Hepatocyte (in vitro differentiated cells): ENCODE results near the gene ZNF417. TPM values are rescaled to one million over a fixed set of nuclear protein-coding genes. Genes with fewer than 3 reads are reported as not detected.

Experiments used
- DNase-seq: peaks from one replicate; pipeline ENCODE4 v3.0.0-alpha.2; 2016; ENCODE audit warnings: low spot score
- H2AFZ ChIP-seq: fragments of 200-600 bp; sonication (generic); 2 replicates; pipeline ENCODE4 v1.6.0; 2016; ENCODE audit warnings: antibody characterized with exemption, mild to moderate bottlenecking
- H3K27ac ChIP-seq: fragments of 200-600 bp; sonication (generic); 2 replicates; pipeline ENCODE4 v1.5.1; 2016; ENCODE audit warnings: mild to moderate bottlenecking
- H3K27me3 ChIP-seq: fragments of 200-600 bp; sonication (generic); 2 replicates; pipeline ENCODE4 v1.6.1; 2016
- H3K36me3 ChIP-seq: fragments of 200-600 bp; sonication (generic); replicated peaks from 2 replicates; pipeline ENCODE4 v1.5.1; 2016; ENCODE audit warnings: low read depth; ENCODE audit not compliant: insufficient read depth
- H3K4me1 ChIP-seq: fragments of 200-600 bp; sonication (generic); 2 replicates; pipeline ENCODE4 v1.5.1; 2016; ENCODE audit warnings: mild to moderate bottlenecking, moderate library complexity; ENCODE audit not compliant: insufficient read depth
- H3K4me2 ChIP-seq: fragments of 200-600 bp; sonication (generic); 2 replicates; pipeline ENCODE4 v1.6.0; 2016
- H3K4me3 ChIP-seq: fragments of 200-600 bp; sonication (generic); 2 replicates; pipeline ENCODE4 v1.5.1; 2016; ENCODE audit warnings: mild to moderate bottlenecking
- H3K79me2 ChIP-seq: fragments of 200-600 bp; sonication (generic); 2 replicates; pipeline ENCODE4 v1.6.0; 2017; ENCODE audit warnings: mild to moderate bottlenecking
- H3K9me2 ChIP-seq: fragments of 200-600 bp; sonication (generic); replicated peaks from 2 replicates; pipeline ENCODE4 v1.6.0; 2017; ENCODE audit warnings: mild to moderate bottlenecking; ENCODE audit not compliant: insufficient read depth
- H3K9me3 ChIP-seq: fragments of 200-600 bp; sonication (generic); 2 replicates; pipeline ENCODE4 v1.5.1; 2016; ENCODE audit warnings: low read depth, mild to moderate bottlenecking
- H4K20me1 ChIP-seq: fragments of 200-600 bp; sonication (generic); 2 replicates; pipeline ENCODE4 v1.6.0; 2016; ENCODE audit warnings: mild to moderate bottlenecking; ENCODE audit not compliant: insufficient read depth, poor library complexity, severe bottlenecking
- CTCF ChIP-seq: fragments of 200-600 bp; sonication (generic); IDR thresholded peaks from 2 replicates; pipeline ENCODE4 v1.5.1; 2016; ENCODE audit warnings: antibody characterized with exemption, mild to moderate bottlenecking; ENCODE audit not compliant: poor library complexity
- EZH2 ChIP-seq: fragments of 200-600 bp; sonication (generic); IDR thresholded peaks from 2 replicates; pipeline ENCODE4 v1.6.1; 2016; ENCODE audit warnings: antibody characterized with exemption, mild to moderate bottlenecking, borderline replicate concordance
- EZH2phosphoT487 ChIP-seq: fragments of 200-600 bp; sonication (generic); IDR thresholded peaks from one replicate; pipeline ENCODE4 v1.6.1; 2018; ENCODE audit warnings: antibody characterized with exemption, mild to moderate bottlenecking, low read depth, moderate library complexity; ENCODE audit not compliant: unreplicated experiment, severe bottlenecking
- WGBS: methylation state at CpG from one replicate; pipeline ENCODE4 v1.1.6; 2016; ENCODE audit warnings: low lambda C conversion rate; ENCODE audit errors: missing lambda C conversion rate; 5-methylcytosine and 5-hydroxymethylcytosine counted together
- polyA plus RNA-seq: library from polyadenylated mRNA; unstranded; fragments of >200 nt; fragmentation: Nextera tagmentation; extraction: Ambion mirVana; gene quantifications from 2 replicates; pipeline ENCODE4 v1.2.1, GENCODE V29; 2016
- total RNA-seq: library from RNA; depleted of rRNA; stranded (reverse); fragments of >200 nt; gene quantifications from 2 replicates; pipeline ENCODE4 v1.2.3, GENCODE V29; 2014

Gene ZNF417
- total and polyA plus RNA-seq, 2 experiments from 2014 or later, result 3.9 to 11.4 TPM

GRCh38 chr19:57867868-57868492 lies 48.4 kb downstream of the ZNF417 start:
- no peaks in the 10 kb centered on the region for H3K4me1 ChIP-seq
- peaks cover 38% of the 10 kb centered on the region for H3K9me3 ChIP-seq
- peaks cover 24% of the 10 kb centered on the region for H3K36me3 ChIP-seq
- H3K9me2 ChIP-seq, result no peaks in the 10 kb centered on the region
- TF ChIP-seq EZH2phosphoT487, result no peak
- TF ChIP-seq CTCF, result no peak
- TF ChIP-seq EZH2, result no peak
- no peak for DNase-seq
- H4K20me1 ChIP-seq, result no peaks in the 10 kb centered on the region
- H3K4me3 ChIP-seq, result no peak overlapping the region
- 98% methylated on average over 7 of the region's 7 CpGs for WGBS
- no peak overlapping the region for H2AFZ ChIP-seq
- no peak overlapping the region for H3K27ac ChIP-seq
- peaks cover 30% of the 10 kb centered on the region for H3K79me2 ChIP-seq
- no peak overlapping the region for H3K4me2 ChIP-seq
- H3K27me3 ChIP-seq, result no peaks in the 10 kb centered on the region

Other genes with a start within 250 kb of the ZNF417 start
- 0.12 TPM in 1 of 2 replicates, not detected in the other for gene ZSCAN4, start 247.7 kb downstream of the ZNF417 start, total RNA-seq
- gene ZSCAN4, start 247.7 kb downstream of the ZNF417 start, polyA plus RNA-seq, result not detected in 2 replicates
- gene ZNF551, start 234.6 kb downstream of the ZNF417 start, total RNA-seq, result 11.6 and 13.2 TPM in 2 replicates
- 2.0 and 2.2 TPM in 2 replicates for gene ZNF551, start 234.6 kb downstream of the ZNF417 start, polyA plus RNA-seq
- gene ZNF154, start 207.4 kb downstream of the ZNF417 start, total RNA-seq, result 10.7 and 11.1 TPM in 2 replicates
- 3.5 and 5.6 TPM in 2 replicates for gene ZNF154, start 207.4 kb downstream of the ZNF417 start, polyA plus RNA-seq
- gene ZNF671, start 189.0 kb downstream of the ZNF417 start, total RNA-seq, result 6.7 and 6.8 TPM in 2 replicates
- gene ZNF671, start 189.0 kb downstream of the ZNF417 start, polyA plus RNA-seq, result 3.9 and 6.7 TPM in 2 replicates
- gene ZNF776, start 169.8 kb downstream of the ZNF417 start, total RNA-seq, result 10.3 and 11.4 TPM in 2 replicates
- 8.2 and 10.6 TPM in 2 replicates for gene ZNF776, start 169.8 kb downstream of the ZNF417 start, polyA plus RNA-seq
- gene ZNF586, start 146.9 kb downstream of the ZNF417 start, total RNA-seq, result 11.4 and 22.5 TPM in 2 replicates
- gene ZNF586, start 146.9 kb downstream of the ZNF417 start, polyA plus RNA-seq, result 8.0 and 11.2 TPM in 2 replicates
- gene ZNF552, start 101.7 kb downstream of the ZNF417 start, total RNA-seq, result 25.9 and 26.7 TPM in 2 replicates
- 12.9 and 13.7 TPM in 2 replicates for gene ZNF552, start 101.7 kb downstream of the ZNF417 start, polyA plus RNA-seq
- 13.9 and 16.8 TPM in 2 replicates for gene ZNF587B, start 86.3 kb downstream of the ZNF417 start, total RNA-seq
- 1.8 and 6.4 TPM in 2 replicates for gene ZNF587B, start 86.3 kb downstream of the ZNF417 start, polyA plus RNA-seq
- gene ZNF587, start 66.7 kb downstream of the ZNF417 start, total RNA-seq, result 36.8 and 60.5 TPM in 2 replicates
- gene ZNF587, start 66.7 kb downstream of the ZNF417 start, polyA plus RNA-seq, result 8.8 and 11.5 TPM in 2 replicates
- 11.4 and 16.1 TPM in 2 replicates for gene ZNF814, start 27.6 kb downstream of the ZNF417 start, total RNA-seq
- 19.2 and 40.0 TPM in 2 replicates for gene ZNF814, start 27.6 kb downstream of the ZNF417 start, polyA plus RNA-seq
- gene ZNF418, start 18.8 kb upstream of the ZNF417 start, total RNA-seq, result 6.1 and 8.2 TPM in 2 replicates
- gene ZNF418, start 18.8 kb upstream of the ZNF417 start, polyA plus RNA-seq, result 2.8 and 3.2 TPM in 2 replicates
- 5.4 and 8.8 TPM in 2 replicates for gene ZNF256, start 31.1 kb upstream of the ZNF417 start, total RNA-seq
- gene ZNF256, start 31.1 kb upstream of the ZNF417 start, polyA plus RNA-seq, result 3.7 and 4.6 TPM in 2 replicates
- gene C19orf18, start 57.9 kb upstream of the ZNF417 start, total RNA-seq, result 0.60 TPM in 1 of 2 replicates, not detected in the other
- 1.9 and 2.0 TPM in 2 replicates for gene C19orf18, start 57.9 kb upstream of the ZNF417 start, polyA plus RNA-seq
- 18.0 and 19.7 TPM in 2 replicates for gene ZNF606, start 86.2 kb upstream of the ZNF417 start, total RNA-seq
- gene ZNF606, start 86.2 kb upstream of the ZNF417 start, polyA plus RNA-seq, result 17.6 and 26.0 TPM in 2 replicates
- gene ZSCAN1, start 117.4 kb upstream of the ZNF417 start, total RNA-seq, result 0.33 and 1.2 TPM in 2 replicates
- 1.1 and 3.8 TPM in 2 replicates for gene ZSCAN1, start 117.4 kb upstream of the ZNF417 start, polyA plus RNA-seq
- 5.8 and 7.4 TPM in 2 replicates for gene ZNF135, start 142.7 kb upstream of the ZNF417 start, total RNA-seq
- 4.3 and 5.0 TPM in 2 replicates for gene ZNF135, start 142.7 kb upstream of the ZNF417 start, polyA plus RNA-seq
- 30.4 and 49.8 TPM in 2 replicates for gene ZSCAN18, start 181.6 kb upstream of the ZNF417 start, total RNA-seq
- gene ZSCAN18, start 181.6 kb upstream of the ZNF417 start, polyA plus RNA-seq, result 51.8 and 59.1 TPM in 2 replicates
- 17.0 and 18.4 TPM in 2 replicates for gene ZNF329, start 234.2 kb upstream of the ZNF417 start, total RNA-seq
- gene ZNF329, start 234.2 kb upstream of the ZNF417 start, polyA plus RNA-seq, result 1.8 and 2.8 TPM in 2 replicates